B cell (primary cell): ENCODE results near the gene JSRP1. TPM values are rescaled to one million over a fixed set of nuclear protein-coding genes. Genes with fewer than 3 reads are reported as not detected.
A peak's percentile ranks its signal among the peaks of the same experiment; 100 is the strongest.

ENCODE experiments used
- ATAC-seq: fragments of 200-7000 bp; cut with Tn5 transposase; one replicate; pipeline ENCODE4 v1.10.0; 2021; ENCODE audit warnings: low read depth, mild to moderate bottlenecking, moderate number of reproducible peaks, moderate library complexity
- CTCF ChIA-PET: fragments of 350-600 bp; sonication (Branson Sonifier 250); formaldehyde crosslinking; loops from one replicate; lab custom pipeline; 2021; ENCODE audit warnings: antibody characterized with exemption, inconsistent platforms; lab: Charles Lee
- POLR2A ChIA-PET: fragments of 350-600 bp; sonication (Branson Sonifier 250); formaldehyde crosslinking; loops from one replicate; lab custom pipeline; 2021; ENCODE audit warnings: antibody characterized with exemption; lab: Charles Lee
- DNase-seq: peaks from one replicate; pipeline ENCODE4 v3.0.0; 2013
- H2AFZ ChIP-seq: 2 replicates; pipeline ENCODE4 v1.6.1; 2012; ENCODE audit warnings: mild to moderate bottlenecking, low read depth, low read length; ENCODE audit not compliant: insufficient read depth, poor library complexity, severe bottlenecking
- H3K27ac ChIP-seq, 2 donors: 1 replicate in 1 of 2; 2 replicates in 1 of 2; pipeline ENCODE4 v1.5.1; 2012 to 2013; ENCODE audit warnings: low read length in 2 of 2, mild to moderate bottlenecking in 2 of 2, moderate library complexity in 1 of 2
- H3K27me3 ChIP-seq, 4 experiments: fragments of 200-600 bp in 1 of 4; sonication (generic) in 1 of 4; replicated peaks in 1 of 4; 1 replicate in 2 of 4; 2 replicates in 2 of 4; pipeline versions ENCODE4 v1.6.1 to v1.7.0; 2013 to 2016; ENCODE audit warnings: low read length in 3 of 4, mild to moderate bottlenecking in 2 of 4, mixed read lengths in 1 of 4, moderate library complexity in 1 of 4; ENCODE audit not compliant: insufficient read depth in 4 of 4, control insufficient read depth in 3 of 4; ENCODE audit errors: control extremely low read depth in 1 of 4
- H3K36me3 ChIP-seq, 2 experiments: replicated peaks in 1 of 2; 1 replicate in 1 of 2; 2 replicates in 1 of 2; pipeline versions ENCODE4 v1.6.1 to v1.7.1; 2013; ENCODE audit warnings: low read length in 1 of 2; ENCODE audit not compliant: insufficient read depth in 2 of 2, control insufficient read depth in 1 of 2; ENCODE audit errors: control extremely low read depth in 1 of 2, extremely low read depth in 1 of 2
- H3K4me1 ChIP-seq, 2 donors: fragments of 200-600 bp in 1 of 2; sonication (generic) in 1 of 2; 1 replicate in 1 of 2; 2 replicates in 1 of 2; pipeline versions ENCODE4 v1.5.1 to v1.6.1; 2013 to 2017; ENCODE audit warnings: low read length in 2 of 2; ENCODE audit not compliant: control insufficient read depth in 2 of 2, insufficient read depth in 2 of 2
- H3K4me2 ChIP-seq: replicated peaks from 2 replicates; pipeline ENCODE3; 2012; ENCODE audit warnings: mild to moderate bottlenecking, low read depth, low read length; ENCODE audit not compliant: poor library complexity, severe bottlenecking
- H3K4me3 ChIP-seq, 5 experiments: fragments of 200-600 bp in 1 of 5; sonication (generic) in 1 of 5; 1 replicate in 3 of 5; 2 replicates in 2 of 5; pipeline versions ENCODE4 v1.5.1 to v1.7.0; 2011 to 2016; ENCODE audit warnings: low read length in 4 of 5, mild to moderate bottlenecking in 4 of 5, low read depth in 2 of 5, control low read depth in 1 of 5, moderate library complexity in 1 of 5; ENCODE audit not compliant: insufficient read depth in 1 of 5; ENCODE audit errors: control extremely low read depth in 1 of 5, extremely low read depth in 1 of 5
- H3K79me2 ChIP-seq: fragments of 200-600 bp; sonication (generic); one replicate; pipeline ENCODE4 v1.6.0; 2016; ENCODE audit warnings: low read length; ENCODE audit not compliant: control insufficient read depth, insufficient read depth
- H3K9ac ChIP-seq: fragments of 200-600 bp; sonication (generic); 2 replicates; pipeline ENCODE4 v1.6.1; 2017; ENCODE audit warnings: mild to moderate bottlenecking, low read length, moderate library complexity
- H3K9me3 ChIP-seq, 3 donors: one replicate each; pipeline versions ENCODE4 v1.6.1 to v1.7.1; 2013; ENCODE audit warnings: low read length in 2 of 3; ENCODE audit not compliant: control insufficient read depth in 2 of 3, insufficient read depth in 1 of 3; ENCODE audit errors: control extremely low read depth in 1 of 3
- H4K20me1 ChIP-seq: 2 replicates; pipeline ENCODE4 v1.6.0; 2012; ENCODE audit warnings: mild to moderate bottlenecking, low read length; ENCODE audit not compliant: insufficient read depth, control insufficient read depth, poor library complexity, severe bottlenecking
- H3K27ac Mint-ChIP-seq: one replicate; pipeline ENCODE4 v1.8.0; 2021; ENCODE audit warnings: mixed read lengths
- H3K27me3 Mint-ChIP-seq: one replicate; pipeline ENCODE4 v1.8.0; 2021; ENCODE audit warnings: mixed read lengths
- H3K4me1 Mint-ChIP-seq: one replicate; pipeline ENCODE4 v1.8.0; 2021; ENCODE audit warnings: mixed read lengths
- H3K4me3 Mint-ChIP-seq: one replicate; pipeline ENCODE4 v1.8.0; 2021; ENCODE audit warnings: mixed read lengths
- H3K9me3 Mint-ChIP-seq: one replicate; pipeline ENCODE4 v1.8.0; 2022; ENCODE audit warnings: mixed read lengths; ENCODE audit not compliant: insufficient read depth
- EZH2 ChIP-seq: IDR thresholded peaks from 2 replicates; pipeline ENCODE4 v1.6.1; 2012; ENCODE audit warnings: borderline replicate concordance, low read depth, mild to moderate bottlenecking, moderate library complexity, low read length; ENCODE audit not compliant: insufficient read depth, poor library complexity, severe bottlenecking
- WGBS: methylation state at CpG from one replicate; pipeline ENCODE4 v1.1.5; 2013; ENCODE audit warnings: missing lambda C conversion rate; ENCODE audit not compliant: insufficient coverage; 5-methylcytosine and 5-hydroxymethylcytosine counted together
- intact Hi-C: fragments of 100-400 bp; cut with micrococcal nuclease; formaldehyde crosslinking; loops from one replicate; pipeline ENCODE4 v1.10.0; 2022
- polyA plus RNA-seq: library from polyadenylated mRNA; depleted of rRNA; stranded (reverse); fragments of >200 nt; gene quantifications from 2 replicates; pipeline ENCODE4 v1.2.3, GENCODE V29; 2012
- total RNA-seq, 2 donors: library from RNA; stranded (reverse); fragments of 120-200 nt in 1 of 2; gene quantifications; 1 replicate in 1 of 2; 2 replicates in 1 of 2; pipeline versions ENCODE4 v1.2.3 to v1.2.4, GENCODE V29; 2013 to 2022
- TF ChIP-seq, protein P1 (sequence below): fragments of 200-600 bp; IDR thresholded peaks from one replicate; pipeline ENCODE4 v1.8.0; 2022; ENCODE audit warnings: antibody characterized with exemption, mild to moderate bottlenecking

JSRP1 gene
- total and polyA plus RNA-seq, 2 donors (not counting 1 experiment from before 2014, with no cell fraction given), result 2.1 to 3.0 TPM

DNA sequence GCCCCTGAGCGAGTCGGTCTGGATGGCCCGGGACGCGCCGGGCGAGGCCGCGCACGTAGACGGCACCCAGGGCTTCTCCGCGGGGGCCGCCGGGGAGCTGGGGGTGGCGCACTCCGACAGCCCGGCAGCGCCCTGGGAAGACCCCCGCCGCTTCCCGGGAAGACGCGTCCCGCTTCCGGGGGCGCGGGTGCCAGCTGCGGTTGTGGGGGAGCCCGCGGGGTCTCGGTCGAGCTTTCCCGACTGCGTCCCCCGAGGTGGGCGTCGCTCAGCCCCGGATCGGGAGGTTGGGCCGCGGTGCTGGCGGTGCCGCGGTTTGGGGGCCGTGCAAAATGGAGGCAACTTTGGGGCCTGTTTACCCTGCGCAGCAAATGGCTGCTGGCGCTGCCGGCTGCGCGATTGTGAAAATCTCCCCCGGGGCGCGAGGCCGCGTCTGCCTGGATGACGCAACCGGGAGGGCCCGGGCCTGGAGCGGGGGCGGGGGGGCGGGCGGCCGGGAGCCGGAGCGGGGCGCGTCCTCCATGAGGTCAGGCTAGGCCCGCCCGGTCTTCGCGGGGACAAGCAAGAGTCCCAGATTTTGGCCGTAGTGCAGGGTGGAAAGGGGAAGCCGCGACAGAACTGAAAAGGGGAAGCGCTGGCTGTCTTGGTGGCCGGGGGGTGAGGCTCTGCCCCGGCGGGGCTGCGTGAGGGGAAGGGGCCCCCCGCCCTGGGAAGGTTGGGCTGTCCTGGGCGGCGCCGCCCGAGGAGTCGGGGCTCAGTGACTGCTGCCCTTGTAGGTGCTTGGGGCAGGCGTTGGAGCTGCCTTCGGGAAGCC, 14.4 kb upstream of the JSRP1 start:
- POLR2A ChIA-PET, result interaction anchor here (0.5 to 10.8 kb wide), 15 partner anchors 9 to 354 kb away, joined by 3 to 134 read pairs (median 4); partner anchors contain the start of genes GADD45B, JSRP1, PLEKHJ1 and SF3A2
- H4K20me1 ChIP-seq, result peaks cover 63% of the 10 kb centered on the region
- Mint-ChIP-seq H3K4me1 (peaks cover 57% of the 10 kb centered on the region), H3K9me3 (no peaks in the 10 kb centered on the region), H3K4me3 (peak overlapping the region; percentile 89), H3K27me3 (no peaks in the 10 kb centered on the region), H3K27ac (peak overlapping the region; percentile 97)
- H3K4me2 ChIP-seq, result peak overlapping the region; percentile 99
- H3K27ac ChIP-seq, result peak overlapping the region; percentile 79 to 94
- peaks cover 76% of the 10 kb centered on the region for H3K79me2 ChIP-seq
- ATAC-seq (peak; percentile 31), DNase-seq (peak; percentile 90)
- H2AFZ ChIP-seq, result no peak overlapping the region
- peak overlapping the region; percentile 99 for H3K9ac ChIP-seq
- intact Hi-C loops, result loop anchor here (10.0 kb wide), 1 partner anchor 204 kb away; the partner anchor contains the start of gene GADD45B
- H3K36me3 ChIP-seq, result peaks cover 0 to 35% of the 10 kb centered on the region in 2 experiments
- CTCF ChIA-PET, result interaction anchor here (0.6 to 7.5 kb wide), 10 partner anchors 11 to 99 kb away, joined by 3 to 66 read pairs (median 8); partner anchors contain the start of gene JSRP1
- no peaks in the 10 kb centered on the region for H3K27me3 ChIP-seq
- peaks cover 54 to 63% of the 10 kb centered on the region in 2 donors for H3K4me1 ChIP-seq
- no peaks in the 10 kb centered on the region for H3K9me3 ChIP-seq
- TF ChIP-seq EZH2, result no peak
- TF ChIP-seq, protein P1, sequence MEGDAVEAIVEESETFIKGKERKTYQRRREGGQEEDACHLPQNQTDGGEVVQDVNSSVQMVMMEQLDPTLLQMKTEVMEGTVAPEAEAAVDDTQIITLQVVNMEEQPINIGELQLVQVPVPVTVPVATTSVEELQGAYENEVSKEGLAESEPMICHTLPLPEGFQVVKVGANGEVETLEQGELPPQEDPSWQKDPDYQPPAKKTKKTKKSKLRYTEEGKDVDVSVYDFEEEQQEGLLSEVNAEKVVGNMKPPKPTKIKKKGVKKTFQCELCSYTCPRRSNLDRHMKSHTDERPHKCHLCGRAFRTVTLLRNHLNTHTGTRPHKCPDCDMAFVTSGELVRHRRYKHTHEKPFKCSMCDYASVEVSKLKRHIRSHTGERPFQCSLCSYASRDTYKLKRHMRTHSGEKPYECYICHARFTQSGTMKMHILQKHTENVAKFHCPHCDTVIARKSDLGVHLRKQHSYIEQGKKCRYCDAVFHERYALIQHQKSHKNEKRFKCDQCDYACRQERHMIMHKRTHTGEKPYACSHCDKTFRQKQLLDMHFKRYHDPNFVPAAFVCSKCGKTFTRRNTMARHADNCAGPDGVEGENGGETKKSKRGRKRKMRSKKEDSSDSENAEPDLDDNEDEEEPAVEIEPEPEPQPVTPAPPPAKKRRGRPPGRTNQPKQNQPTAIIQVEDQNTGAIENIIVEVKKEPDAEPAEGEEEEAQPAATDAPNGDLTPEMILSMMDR, result no peak
- WGBS, result under 1% methylated on average over 88 of the region's 88 CpGs
- peak overlapping the region; percentile 73 to 100 (median 99) for H3K4me3 ChIP-seq

DNA sequence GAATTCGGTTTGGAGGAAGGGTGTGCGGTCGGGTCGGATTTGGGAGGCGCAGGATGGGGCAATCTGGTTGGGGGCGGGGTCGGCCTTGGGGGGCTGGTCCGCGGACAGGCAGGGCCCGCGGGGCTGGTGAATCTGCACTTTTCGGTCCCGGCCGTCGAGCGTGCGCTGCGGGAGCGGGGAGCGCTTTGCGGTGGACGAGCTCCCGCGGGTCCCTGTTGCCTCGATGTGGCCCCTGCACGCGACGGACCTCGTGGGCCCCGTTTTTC, 13.9 kb upstream of the JSRP1 start:
- ChIA-PET POLR2A (interaction anchor here (0.5 to 10.8 kb wide), 12 partner anchors 8 to 354 kb away, joined by 3 to 134 read pairs (median 4); partner anchors contain the start of genes GADD45B, JSRP1, PLEKHJ1 and SF3A2), CTCF (interaction anchor here (0.6 to 7.5 kb wide), 7 partner anchors 10 to 98 kb away, joined by 3 to 66 read pairs (median 5); partner anchors contain the start of gene JSRP1)
- Histone ChIP-seq H3K4me3 (peak overlapping the region; percentile 59 to 100 (median 99)), H3K4me1 (peaks cover 54 to 64% of the 10 kb centered on the region in 2 donors), H3K9me3 (no peaks in the 10 kb centered on the region), H3K9ac (peak overlapping the region; percentile 99), H3K36me3 (peaks cover 0 to 30% of the 10 kb centered on the region in 2 experiments), H3K27ac (peak overlapping the region; percentile 79 to 94), H3K79me2 (peaks cover 75% of the 10 kb centered on the region), H3K27me3 (no peaks in the 10 kb centered on the region), H2AFZ (no peak overlapping the region), H3K4me2 (peak overlapping the region; percentile 99), H4K20me1 (peaks cover 57% of the 10 kb centered on the region)
- intact Hi-C loops, result loop anchor here (10.0 kb wide), 1 partner anchor 205 kb away; the partner anchor contains the start of gene GADD45B
- WGBS, result 0% methylated on average over 30 of the region's 30 CpGs
- Mint-ChIP-seq H3K27me3 (no peaks in the 10 kb centered on the region), H3K9me3 (no peaks in the 10 kb centered on the region), H3K4me3 (peak overlapping the region; percentile 89), H3K27ac (peak overlapping the region; percentile 97), H3K4me1 (peaks cover 53% of the 10 kb centered on the region)
- no peak for TF ChIP-seq EZH2
- TF ChIP-seq, protein P1, result no peak
- peak; percentile 62 for DNase-seq
- ATAC-seq, result no peak
